ENCODE results near the gene SPSB1.
A peak's percentile ranks its signal among the peaks of the same experiment; 100 is the strongest.
"Not testable (repeated sequence)": the region's sequence is repeated elsewhere in the genome, so short reads cannot be mapped to it uniquely, and the experiment has no call there.

SPSB1 gene

GRCh38 chr1:9294405-9294773 is 1.7 kb downstream of the SPSB1 start:
- TF ChIP-seq CTCF (conservative IDR thresholded peaks at IDR 0.05; ENCODE audit: low read depth, low read length) = no peak
- DNase-seq (ENCODE audit: low read depth) = no peak
- H3K4me3 ChIP-seq (ENCODE audit: low read length) = peak overlapping the region; percentile 94

GRCh38 chr1:9294910-9295636 is 2.4 kb downstream of the SPSB1 start:
- peak; percentile 30 for TF ChIP-seq CTCF (conservative IDR thresholded peaks at IDR 0.05; ENCODE audit: low read depth, low read length)
- peak overlapping the region; percentile 94 for H3K4me3 ChIP-seq (ENCODE audit: low read length)
- no peak for DNase-seq (ENCODE audit: low read depth)

GRCh38 chr1:9295884-9296283 is 3.2 kb downstream of the SPSB1 start:
- no peak overlapping the region for H3K4me3 ChIP-seq (ENCODE audit: low read length)
- DNase-seq (ENCODE audit: low read depth) = no peak
- TF ChIP-seq CTCF (conservative IDR thresholded peaks at IDR 0.05; ENCODE audit: low read depth, low read length) = no peak

GRCh38 chr1:9296850-9297249 is 4.2 kb downstream of the SPSB1 start:
- no peak for DNase-seq (ENCODE audit: low read depth)
- no peak for TF ChIP-seq CTCF (conservative IDR thresholded peaks at IDR 0.05; ENCODE audit: low read depth, low read length)
- no peak overlapping the region for H3K4me3 ChIP-seq (ENCODE audit: low read length)

GRCh38 chr1:9297831-9298230 is 5.1 kb downstream of the SPSB1 start:
- H3K4me3 ChIP-seq (ENCODE audit: low read length) = no peak overlapping the region
- TF ChIP-seq CTCF (conservative IDR thresholded peaks at IDR 0.05; ENCODE audit: low read depth, low read length) = no peak
- no peak for DNase-seq (ENCODE audit: low read depth)

- no peak for DNase-seq (ENCODE audit: low read depth)
- H3K4me3 ChIP-seq (ENCODE audit: low read length) = no peak overlapping the region
- TF ChIP-seq CTCF (conservative IDR thresholded peaks at IDR 0.05; ENCODE audit: low read depth, low read length) = no peak
Measured at GRCh38 chr1:9298282-9298681, 5.6 kb downstream of the SPSB1 start.

GRCh38 chr1:9299571-9300541 is 7.2 kb downstream of the SPSB1 start:
- DNase-seq (ENCODE audit: low read depth) = peak; percentile 58
- H3K4me3 ChIP-seq (ENCODE audit: low read length) = not testable (repeated sequence)
